Pulmonary artery endothelial cell (primary cell): Measurements from ENCODE around the gene HIPK3. TPM values are rescaled to one million over a fixed set of nuclear protein-coding genes. Genes with fewer than 3 reads are reported as not detected.
"Not testable (repeated sequence)": the region's sequence is repeated elsewhere in the genome, so short reads cannot be mapped to it uniquely, and the experiment has no call there.

ENCODE experiments used
- DNase-seq: peaks from one replicate; pipeline ENCODE4 v3.0.0-alpha.2; 2011; ENCODE audit warnings: low read depth, low spot score
- total RNA-seq: library from RNA; depleted of rRNA; stranded (reverse); fragments of >200 nt; gene quantifications from 2 replicates; pipeline ENCODE4 v1.2.3, GENCODE V29; 2014

The HIPK3 gene
- total RNA-seq, 1 donor from 2014 or later, result 66.9 TPM

DNA sequence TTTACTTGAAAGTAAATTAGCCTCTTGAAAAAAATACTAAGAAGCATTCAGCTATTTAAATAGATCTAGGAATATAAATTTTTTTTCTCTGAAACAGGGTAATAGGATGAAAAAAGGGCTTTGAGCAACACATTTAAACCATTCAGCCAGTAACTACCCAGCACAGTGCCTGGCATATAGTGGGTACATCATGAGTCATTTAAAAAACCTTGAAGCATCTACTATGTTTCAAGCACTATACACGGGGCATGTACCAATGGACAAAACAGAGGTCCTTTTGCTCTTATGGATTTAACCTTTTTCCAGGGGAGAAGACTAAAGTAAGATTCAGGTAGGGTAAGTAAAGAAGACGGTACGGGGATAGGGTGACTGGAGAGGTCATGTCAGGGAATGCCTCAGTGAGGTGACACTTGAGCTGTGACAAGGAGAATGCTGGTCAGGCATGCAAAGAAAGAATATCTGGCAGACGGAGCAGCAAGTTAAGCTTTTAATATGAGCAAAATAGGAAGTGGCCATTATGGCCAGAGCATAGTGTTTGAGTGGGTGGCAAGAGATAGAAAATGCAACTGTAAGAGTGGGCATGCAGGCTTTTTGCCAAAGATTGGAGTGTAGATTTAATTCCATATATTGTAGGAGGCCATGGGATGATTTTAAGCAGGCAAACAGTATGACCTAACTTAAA, 101.1 kb downstream of the HIPK3 start:
- no peak for DNase-seq

GRCh38 chr11:33360642-33361041, 103.5 kb downstream of the HIPK3 start:
- DNase-seq, result no peak

GRCh38 chr11:33362051-33362910, 105.1 kb downstream of the HIPK3 start:
- no peak for DNase-seq

- no peak for DNase-seq
These were observed 109.7 kb downstream of the HIPK3 start for GRCh38 chr11:33366918-33367317.

GRCh38 chr11:33368475-33368874, 111.3 kb downstream of the HIPK3 start:
- DNase-seq, result not testable (repeated sequence)

GRCh38 chr11:33368931-33369330, 111.8 kb downstream of the HIPK3 start:
- DNase-seq, result no peak

DNA sequence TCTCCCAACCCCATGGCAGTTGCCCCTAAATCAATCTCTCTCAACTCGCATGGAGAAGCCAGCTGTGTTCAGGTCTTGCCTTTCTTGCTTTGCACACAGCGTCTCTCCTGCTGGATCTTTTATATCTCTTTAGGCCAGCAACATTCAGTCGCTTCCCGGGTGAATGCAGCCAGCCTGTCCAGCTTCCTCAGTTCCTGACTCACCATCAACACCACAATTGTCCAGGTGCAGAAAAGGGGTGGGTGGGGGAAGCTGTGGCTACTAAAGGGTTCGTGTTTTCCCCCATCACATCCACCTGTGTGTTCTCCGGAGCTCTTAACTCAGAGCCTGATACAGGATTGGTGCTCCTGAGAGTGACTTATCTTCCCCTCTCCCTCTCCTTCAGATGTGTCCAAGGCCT, 116.5 kb downstream of the HIPK3 start:
- no peak for DNase-seq

- no peak for DNase-seq
These were observed 118.1 kb downstream of the HIPK3 start for GRCh38 chr11:33375236-33375635.

GRCh38 chr11:33375688-33376311, 118.6 kb downstream of the HIPK3 start, which contains the start of gene KIAA1549L:
KIAA1549L (plus strand) TSS chr11:33376108.
- no peak for DNase-seq

DNA sequence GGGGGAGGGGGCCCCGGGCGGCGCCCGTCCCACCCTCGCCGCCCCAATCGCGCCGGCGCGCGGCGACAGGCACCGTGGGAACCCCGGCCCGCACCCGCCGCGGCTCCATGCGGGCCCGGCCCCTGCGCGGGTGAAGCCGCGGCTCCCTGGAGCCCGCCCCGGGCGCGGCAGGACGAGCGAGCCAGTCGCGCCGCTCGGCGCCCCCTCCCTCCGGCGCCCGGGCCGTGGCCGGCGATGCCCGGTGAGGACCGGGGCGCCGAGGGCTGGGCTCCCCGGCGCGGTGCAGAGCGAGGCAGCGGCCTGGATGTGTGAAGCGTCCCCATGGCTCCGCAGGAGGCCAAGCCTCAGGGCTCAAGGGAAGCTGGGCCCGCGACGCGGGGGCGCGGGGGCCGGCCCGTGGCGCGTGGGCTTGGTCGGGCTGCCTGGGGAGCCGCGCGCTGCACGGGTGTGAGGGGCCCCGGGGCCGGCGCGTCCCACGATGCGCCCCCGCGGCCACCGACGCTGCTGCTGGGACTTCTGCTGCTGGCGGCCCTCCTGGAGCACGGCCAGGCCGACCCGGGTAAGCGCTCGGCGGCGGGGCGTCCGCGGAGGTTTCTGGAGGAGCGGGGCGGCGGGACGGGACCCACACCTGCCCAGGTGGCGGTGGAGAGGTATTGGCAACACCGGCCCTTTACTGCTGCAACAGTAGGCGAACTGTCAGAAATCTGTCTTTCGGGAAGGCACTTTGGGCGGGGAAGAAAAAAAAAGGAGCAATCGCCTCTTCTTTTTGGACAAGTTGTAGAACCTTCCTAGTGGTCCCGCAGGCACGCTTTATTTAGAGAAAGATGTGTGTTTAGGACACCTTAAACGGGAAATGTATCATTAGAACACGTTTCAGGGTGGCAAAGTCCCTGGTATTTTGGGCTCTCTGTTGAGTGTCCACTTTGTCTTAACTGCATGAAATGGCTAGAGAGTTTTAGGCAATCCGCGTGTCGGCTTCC, 119.4 kb downstream of the HIPK3 start:
- DNase-seq, result no peak

DNA sequence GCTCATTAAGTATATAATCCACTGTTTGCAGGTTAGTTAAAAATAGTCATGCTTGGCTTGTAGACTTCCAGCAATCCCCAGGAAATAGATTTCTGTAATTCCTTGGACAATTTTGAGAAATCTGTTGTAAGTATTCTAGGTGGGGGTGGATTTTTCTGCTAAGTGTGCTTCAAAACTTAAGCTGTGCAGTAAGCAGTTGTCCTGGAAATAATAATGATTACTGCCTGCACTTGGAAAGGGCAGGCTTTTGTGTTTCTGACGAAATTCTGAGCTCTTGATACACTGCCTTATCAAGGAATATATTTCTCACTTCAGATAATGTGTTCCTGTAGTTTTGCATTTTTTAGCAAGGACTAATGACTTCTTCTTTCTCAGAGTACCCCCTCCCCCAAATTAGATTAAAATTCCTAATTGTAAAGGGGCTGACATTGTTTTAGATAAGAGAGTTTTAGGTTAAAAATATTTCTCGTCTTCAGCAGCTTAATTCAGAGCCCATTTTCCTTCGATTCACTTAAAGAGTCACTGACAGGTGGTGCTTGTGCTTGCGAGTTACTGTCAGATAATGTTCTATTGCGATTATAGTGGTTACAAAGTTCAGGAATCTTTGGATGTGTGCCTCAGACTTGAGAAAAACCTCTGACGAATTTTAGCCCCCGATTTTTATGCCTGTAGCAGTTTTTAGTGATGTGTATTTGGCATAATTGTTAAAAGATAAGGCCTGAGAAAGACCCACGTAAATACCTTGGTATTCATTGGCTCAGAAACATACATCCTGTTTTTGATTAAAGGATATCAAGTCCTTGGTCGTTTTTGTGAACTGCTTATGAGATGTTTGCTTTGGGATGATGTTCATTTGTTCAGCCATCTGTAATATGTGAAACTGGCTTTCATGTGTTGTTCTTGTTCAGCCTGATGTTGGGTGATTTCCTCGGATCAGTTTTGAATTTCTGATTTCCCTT, 120.5 kb downstream of the HIPK3 start:
- DNase-seq, result peak; percentile 20

DNA sequence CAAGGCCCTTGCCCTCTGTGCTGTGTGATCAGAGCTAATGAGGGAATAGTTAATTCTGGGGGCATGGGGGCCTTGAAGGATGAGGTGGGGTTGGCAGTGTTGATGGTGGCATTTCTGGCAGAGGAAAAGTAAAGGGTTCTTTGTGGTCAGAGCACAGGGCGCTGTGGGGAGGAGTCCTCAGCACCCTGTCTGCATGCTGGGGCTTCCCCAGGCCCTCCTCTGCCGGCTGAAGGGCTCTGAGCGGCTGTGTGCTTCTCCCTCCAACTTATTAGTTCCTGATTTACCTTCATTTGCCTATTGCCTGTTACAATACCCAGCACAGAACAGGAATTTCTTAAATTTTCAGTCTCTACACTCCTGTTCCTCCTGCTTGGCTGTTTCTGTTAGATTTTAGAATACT, 122.8 kb downstream of the HIPK3 start:
- no peak for DNase-seq

DNA sequence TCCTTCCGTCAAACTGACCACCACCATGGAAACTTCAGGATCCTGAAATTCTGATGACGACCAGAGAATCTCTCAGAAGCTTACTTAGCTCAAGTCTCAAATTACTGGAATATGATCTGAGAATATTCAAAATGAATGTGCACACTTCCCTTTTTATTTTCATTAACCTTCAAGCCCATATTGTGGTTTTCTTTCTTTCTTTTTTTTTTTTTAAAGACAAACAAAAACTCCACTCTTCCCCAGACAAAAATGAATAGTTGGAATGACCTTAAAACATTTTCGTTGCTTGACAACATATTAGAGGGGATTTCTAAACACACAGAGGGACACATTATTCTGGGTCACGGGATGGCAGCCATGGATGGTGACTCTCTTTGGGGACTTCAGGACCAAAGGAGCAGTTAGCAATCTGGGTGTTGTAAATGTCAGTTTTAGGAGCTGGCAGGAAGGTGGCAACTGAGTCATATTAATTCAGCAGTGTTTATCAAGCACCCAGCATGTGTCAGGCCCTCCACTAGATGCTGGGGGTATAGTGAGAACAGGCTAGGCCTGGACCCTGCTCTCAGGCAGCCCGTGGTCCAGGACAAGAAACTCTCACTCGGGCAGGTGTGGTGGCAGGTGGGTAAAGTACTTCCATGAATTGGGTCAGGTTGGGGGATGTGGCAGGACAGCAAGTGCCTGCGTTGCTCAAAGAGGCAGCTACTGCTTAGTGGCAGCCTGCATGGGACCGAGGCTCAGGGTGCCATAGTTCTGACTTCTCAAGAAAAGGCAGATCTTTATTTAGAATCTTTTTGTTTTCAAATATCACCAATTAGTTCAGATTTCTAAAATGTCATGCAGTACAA, 126.1 kb downstream of the HIPK3 start:
- no peak for DNase-seq

- DNase-seq, result no peak
These were observed 126.7 kb downstream of the HIPK3 start for GRCh38 chr11:33383920-33384209.

DNA sequence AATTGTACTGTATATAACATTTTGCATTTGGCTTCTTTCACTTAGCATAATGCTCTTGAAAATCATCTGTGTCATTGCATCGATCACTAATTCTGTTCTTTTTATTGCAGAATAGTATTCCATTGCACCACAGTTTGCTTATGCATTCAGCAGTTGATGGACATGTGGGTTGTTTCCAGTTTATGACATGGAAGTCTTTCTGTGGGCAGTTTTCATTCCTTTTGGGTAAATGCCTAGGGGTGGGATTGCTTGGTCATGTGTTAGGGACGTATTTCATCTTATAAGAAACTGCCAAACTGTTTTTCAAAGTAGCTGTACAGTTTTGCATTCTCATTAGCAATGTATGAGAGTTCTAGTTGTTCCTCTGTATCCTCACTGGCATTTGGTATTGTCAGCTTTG, 127.0 kb downstream of the HIPK3 start:
- DNase-seq, result no peak

DNA sequence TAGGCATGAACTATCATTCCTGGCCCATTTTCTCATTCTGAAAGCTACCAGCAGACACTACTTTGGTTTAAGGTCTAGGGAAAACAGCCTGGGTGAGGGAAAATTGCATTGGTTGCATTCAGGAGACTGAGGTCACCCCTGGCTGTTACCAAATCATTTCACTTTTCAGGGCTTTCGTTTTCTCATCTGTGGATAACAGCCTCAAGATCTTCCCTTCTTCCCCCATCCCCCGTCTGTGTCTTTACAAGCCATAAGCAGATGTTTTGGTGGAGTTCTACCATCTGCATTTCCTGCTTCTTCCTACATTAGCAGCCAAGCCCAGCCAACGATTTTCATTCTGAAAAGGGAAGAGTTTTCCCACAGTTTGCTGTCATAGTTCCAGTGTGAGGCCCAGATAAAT, 130.4 kb downstream of the HIPK3 start:
- no peak for DNase-seq

DNA sequence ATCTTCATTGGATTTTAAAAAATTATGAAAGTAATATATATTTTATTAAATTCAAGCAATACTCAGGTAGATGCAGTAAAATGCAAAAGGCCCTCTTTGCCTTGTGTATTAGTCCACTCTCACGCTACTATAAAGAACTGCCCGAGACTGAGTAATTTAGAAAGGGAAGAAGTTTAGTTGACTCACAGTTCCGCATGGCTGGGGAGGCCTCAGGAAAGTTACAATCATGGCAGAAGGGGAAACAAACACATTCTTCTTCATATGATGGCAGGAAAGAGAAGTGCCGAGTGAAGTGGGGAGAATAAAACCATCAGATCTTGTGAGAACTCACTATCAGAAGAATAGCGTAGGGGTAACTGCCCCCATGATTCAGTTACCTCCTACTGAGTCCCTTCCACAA, 130.8 kb downstream of the HIPK3 start:
- no peak for DNase-seq

DNA sequence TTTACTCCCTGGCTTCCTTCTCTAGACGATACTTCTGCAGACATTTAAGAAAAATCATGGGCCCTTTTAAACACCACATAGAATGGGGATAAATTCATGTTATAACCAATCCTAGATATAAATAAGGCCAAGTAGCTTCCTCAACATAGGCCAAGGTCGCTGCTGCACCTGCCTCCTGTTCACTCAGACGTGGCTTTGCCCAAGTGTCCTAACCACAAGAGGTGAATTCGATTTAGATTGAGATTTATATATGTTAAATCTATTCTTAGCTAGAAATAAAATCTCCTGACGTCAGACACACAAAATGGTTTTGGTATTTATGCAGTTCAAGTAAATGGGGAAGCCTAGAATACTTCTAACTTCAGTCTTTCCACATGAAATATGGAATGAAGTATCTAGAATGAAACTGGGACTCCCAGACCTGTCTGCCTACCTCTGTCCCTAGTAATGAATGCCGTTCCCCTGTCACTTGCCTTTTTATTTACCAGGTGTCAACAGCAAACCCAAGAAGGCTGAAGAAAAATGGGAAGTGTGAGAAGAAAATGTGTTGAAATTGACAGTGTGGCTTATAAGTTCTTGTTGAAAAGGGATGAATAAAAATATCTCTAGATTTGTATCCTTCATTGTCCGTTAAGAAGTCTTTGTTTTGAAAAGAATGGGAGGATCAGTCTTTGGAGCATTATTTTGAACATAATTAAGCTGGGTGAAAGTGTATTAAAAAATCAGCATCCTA, 131.8 kb downstream of the HIPK3 start:
- no peak for DNase-seq

DNA sequence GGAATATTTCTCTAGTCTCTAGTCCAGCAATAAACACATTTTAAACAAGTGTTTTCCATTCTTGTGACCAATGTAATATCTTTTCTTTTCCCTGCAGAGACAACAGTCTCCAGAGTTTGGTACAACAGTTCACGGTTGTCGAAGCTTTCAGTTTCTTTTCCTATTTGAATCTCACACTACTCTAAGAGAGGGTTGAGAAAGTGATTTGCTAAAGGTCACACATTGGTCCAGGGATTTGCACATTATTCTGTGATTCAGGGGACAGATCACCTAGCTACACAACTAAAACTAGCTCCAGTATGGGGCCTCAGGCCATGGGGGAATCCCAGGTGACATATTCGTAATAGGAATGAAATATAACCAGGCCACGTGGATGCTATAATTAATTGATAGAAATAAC, 132.5 kb downstream of the HIPK3 start:
- no peak for DNase-seq
